Skeletal muscle satellite cell (primary cell): Measurements from ENCODE around the gene EPC2.

Source experiments
- H3K27me3 ChIP-seq: 2 replicates; pipeline ENCODE4 v1.7.0; 2013; ENCODE audit warnings: low read length; ENCODE audit not compliant: control insufficient read depth, insufficient read depth
- H3K36me3 ChIP-seq: 2 replicates; pipeline ENCODE4 v1.7.0; 2013; ENCODE audit warnings: mild to moderate bottlenecking, control low read depth, low read length; ENCODE audit not compliant: insufficient read depth
- H3K4me1 ChIP-seq: 2 replicates; pipeline ENCODE4 v1.7.0; 2013; ENCODE audit warnings: low read length; ENCODE audit not compliant: control insufficient read depth, insufficient read depth
- H3K4me2 ChIP-seq: 2 replicates; pipeline ENCODE4 v1.7.0; 2013; ENCODE audit warnings: mild to moderate bottlenecking, low read length
- H3K4me3 ChIP-seq: 2 replicates; pipeline ENCODE4 v1.7.0; 2013; ENCODE audit warnings: low read length
- H3K9ac ChIP-seq: 2 replicates; pipeline ENCODE4 v1.7.0; 2013; ENCODE audit warnings: mild to moderate bottlenecking, low read depth, low read length, moderate library complexity
- H3K9me3 ChIP-seq: replicated peaks from 2 replicates; pipeline ENCODE4 v1.7.0; 2013; ENCODE audit warnings: mild to moderate bottlenecking, control low read depth, low read length

EPC2 gene

GRCh38 chr2:148739454-148740105 is 95.0 kb downstream of the EPC2 start:
- no peak overlapping the region for H3K4me2 ChIP-seq
- H3K9ac ChIP-seq: no peak overlapping the region
- H3K4me3 ChIP-seq: no peak overlapping the region
- H3K27me3 ChIP-seq: no peaks in the 10 kb centered on the region
- no peaks in the 10 kb centered on the region for H3K9me3 ChIP-seq
- no peaks in the 10 kb centered on the region for H3K36me3 ChIP-seq
- no peaks in the 10 kb centered on the region for H3K4me1 ChIP-seq

- Histone ChIP-seq H3K36me3 (no peaks in the 10 kb centered on the region), H3K9me3 (no peaks in the 10 kb centered on the region), H3K4me1 (no peaks in the 10 kb centered on the region), H3K27me3 (no peaks in the 10 kb centered on the region), H3K4me2 (no peak overlapping the region), H3K4me3 (no peak overlapping the region), H3K9ac (no peak overlapping the region)
Observed at GRCh38 chr2:148742373-148742772, 97.8 kb downstream of the EPC2 start.

- no peak overlapping the region for H3K4me3 ChIP-seq
- no peaks in the 10 kb centered on the region for H3K4me1 ChIP-seq
- no peaks in the 10 kb centered on the region for H3K9me3 ChIP-seq
- H3K36me3 ChIP-seq: no peaks in the 10 kb centered on the region
- H3K27me3 ChIP-seq: no peaks in the 10 kb centered on the region
- no peak overlapping the region for H3K4me2 ChIP-seq
- no peak overlapping the region for H3K9ac ChIP-seq
Observed at GRCh38 chr2:148745151-148745851, 100.8 kb downstream of the EPC2 start.

GRCh38 chr2:148746973-148747372 is 102.4 kb downstream of the EPC2 start:
- H3K36me3 ChIP-seq: no peaks in the 10 kb centered on the region
- no peak overlapping the region for H3K9ac ChIP-seq
- no peak overlapping the region for H3K4me2 ChIP-seq
- H3K9me3 ChIP-seq: no peaks in the 10 kb centered on the region
- H3K27me3 ChIP-seq: no peaks in the 10 kb centered on the region
- no peak overlapping the region for H3K4me3 ChIP-seq
- H3K4me1 ChIP-seq: no peaks in the 10 kb centered on the region

GRCh38 chr2:148751907-148752306 is 107.4 kb downstream of the EPC2 start:
- H3K9ac ChIP-seq: no peak overlapping the region
- H3K36me3 ChIP-seq: no peaks in the 10 kb centered on the region
- H3K4me1 ChIP-seq: peaks cover 10% of the 10 kb centered on the region
- no peaks in the 10 kb centered on the region for H3K27me3 ChIP-seq
- no peaks in the 10 kb centered on the region for H3K9me3 ChIP-seq
- no peak overlapping the region for H3K4me3 ChIP-seq
- no peak overlapping the region for H3K4me2 ChIP-seq

GRCh38 chr2:148752977-148753376 is 108.4 kb downstream of the EPC2 start:
- Histone ChIP-seq H3K4me3 (no peak overlapping the region), H3K36me3 (no peaks in the 10 kb centered on the region), H3K9me3 (no peaks in the 10 kb centered on the region), H3K4me2 (no peak overlapping the region), H3K27me3 (no peaks in the 10 kb centered on the region), H3K4me1 (peaks cover 12% of the 10 kb centered on the region), H3K9ac (no peak overlapping the region)

GRCh38 chr2:148754864-148755263 is 110.3 kb downstream of the EPC2 start:
- Histone ChIP-seq H3K27me3 (no peaks in the 10 kb centered on the region), H3K4me1 (peaks cover 12% of the 10 kb centered on the region), H3K9me3 (no peaks in the 10 kb centered on the region), H3K4me2 (no peak overlapping the region), H3K9ac (no peak overlapping the region), H3K4me3 (no peak overlapping the region), H3K36me3 (no peaks in the 10 kb centered on the region)

GRCh38 chr2:148756292-148756975 is 111.9 kb downstream of the EPC2 start:
- H3K36me3 ChIP-seq: no peaks in the 10 kb centered on the region
- no peaks in the 10 kb centered on the region for H3K27me3 ChIP-seq
- no peak overlapping the region for H3K4me2 ChIP-seq
- H3K9me3 ChIP-seq: no peaks in the 10 kb centered on the region
- no peak overlapping the region for H3K4me3 ChIP-seq
- peaks cover 12% of the 10 kb centered on the region for H3K4me1 ChIP-seq
- H3K9ac ChIP-seq: no peak overlapping the region

- H3K4me2 ChIP-seq: no peak overlapping the region
- H3K36me3 ChIP-seq: peaks cover 16% of the 10 kb centered on the region
- H3K27me3 ChIP-seq: no peaks in the 10 kb centered on the region
- H3K9me3 ChIP-seq: no peaks in the 10 kb centered on the region
- H3K4me1 ChIP-seq: no peaks in the 10 kb centered on the region
- no peak overlapping the region for H3K4me3 ChIP-seq
- H3K9ac ChIP-seq: no peak overlapping the region
Observed at GRCh38 chr2:148764815-148765214, 120.3 kb downstream of the EPC2 start.

GRCh38 chr2:148770047-148770446 is 125.5 kb downstream of the EPC2 start:
- no peak overlapping the region for H3K4me2 ChIP-seq
- H3K4me1 ChIP-seq: no peaks in the 10 kb centered on the region
- peaks cover 19% of the 10 kb centered on the region for H3K36me3 ChIP-seq
- H3K27me3 ChIP-seq: no peaks in the 10 kb centered on the region
- no peak overlapping the region for H3K4me3 ChIP-seq
- H3K9ac ChIP-seq: no peak overlapping the region
- no peaks in the 10 kb centered on the region for H3K9me3 ChIP-seq

- H3K36me3 ChIP-seq: peaks cover 25% of the 10 kb centered on the region
Observed at GRCh38 chr2:148781544-148781943, 137.0 kb downstream of the EPC2 start.

More at GRCh38 chr2:148781544-148781943, 137.0 kb downstream of the EPC2 start:
- Histone ChIP-seq H3K27me3 (no peaks in the 10 kb centered on the region), H3K9me3 (no peaks in the 10 kb centered on the region), H3K9ac (no peak overlapping the region), H3K4me2 (no peak overlapping the region), H3K4me1 (peaks cover 11% of the 10 kb centered on the region), H3K4me3 (no peak overlapping the region)
